T-helper 1 cell treated with Interleukin-12 subunit alpha and Interleukin-12 subunit beta and Interleukin-4 antibody, amounts not matched to agents 30 ng/mL and 1 ng/mL, for 36 hours (primary cell): Measurements from ENCODE around the gene THAP6. TPM values are rescaled to one million over a fixed set of nuclear protein-coding genes. Genes with fewer than 3 reads are reported as not detected.
"Not testable (repeated sequence)": the region's sequence is repeated elsewhere in the genome, so short reads cannot be mapped to it uniquely, and the experiment has no call there.

ENCODE experiments used
- intact Hi-C: fragments of 100-400 bp; cut with micrococcal nuclease; formaldehyde crosslinking; loops from one replicate; pipeline ENCODE4 v1.15.1; 2024
- total RNA-seq: library from RNA; stranded (reverse); gene quantifications from 2 replicates; pipeline ENCODE4 v1.2.3, GENCODE V29; 2022

Gene THAP6, protein sequence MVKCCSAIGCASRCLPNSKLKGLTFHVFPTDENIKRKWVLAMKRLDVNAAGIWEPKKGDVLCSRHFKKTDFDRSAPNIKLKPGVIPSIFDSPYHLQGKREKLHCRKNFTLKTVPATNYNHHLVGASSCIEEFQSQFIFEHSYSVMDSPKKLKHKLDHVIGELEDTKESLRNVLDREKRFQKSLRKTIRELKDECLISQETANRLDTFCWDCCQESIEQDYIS
- 17.7 and 17.8 TPM in 2 replicates for total RNA-seq

DNA sequence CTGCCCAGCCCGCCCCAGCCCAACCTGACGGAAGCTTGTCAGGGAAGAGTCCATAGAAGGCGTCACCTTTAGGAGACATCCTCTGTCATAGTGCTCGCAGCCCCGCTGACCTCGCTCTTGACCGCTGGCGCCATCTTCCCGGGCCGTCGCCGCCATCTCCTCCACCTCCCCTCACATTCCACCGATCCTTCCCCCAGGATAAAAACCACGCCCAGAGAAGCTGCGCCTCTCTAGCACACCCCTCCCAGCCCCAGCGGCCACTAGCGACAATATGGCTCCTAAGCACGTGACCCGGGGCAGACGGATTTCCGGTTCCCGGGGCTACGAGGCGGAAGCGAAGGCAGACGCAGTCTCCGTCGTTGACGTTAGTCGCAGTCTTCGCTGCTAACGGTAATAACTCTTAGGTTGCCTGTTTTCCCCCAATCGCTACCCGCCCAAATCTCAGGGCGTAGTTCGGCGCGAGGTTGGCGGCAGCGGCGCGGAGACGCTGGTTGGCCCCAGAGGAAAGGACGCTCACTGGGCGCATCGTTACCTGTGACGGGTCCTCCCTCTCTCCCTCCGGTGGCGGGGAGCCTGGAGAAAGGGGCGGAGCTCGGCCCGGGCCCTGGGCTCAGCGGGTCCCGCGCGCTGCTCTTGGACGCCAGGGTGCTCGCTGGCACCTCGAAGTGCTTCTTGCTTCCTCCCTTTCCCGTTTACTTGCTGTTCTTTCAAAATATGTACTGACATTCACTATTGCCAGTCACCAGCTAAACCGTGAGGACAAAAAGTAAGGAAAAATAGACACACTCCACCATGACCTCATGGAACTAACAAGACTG, at the start of gene THAP6, which contains the start of gene RCHY1:
Gene THAP6 (plus strand): TSS at position 343 of the 818 bp plus-strand sequence. CDS start 980 bp downstream, outside the sequence.
Gene RCHY1 (minus strand): TSS at position 273 of the 818 bp plus-strand sequence. CDS start 117 bp downstream, at position 156.
- intact Hi-C loops = loop anchor here (1.0 to 10.0 kb wide), 15 partner anchors 42 to 1644 kb away; partner anchors contain the start of genes AREG, CCNI, CDKL2 and G3BP2

DNA sequence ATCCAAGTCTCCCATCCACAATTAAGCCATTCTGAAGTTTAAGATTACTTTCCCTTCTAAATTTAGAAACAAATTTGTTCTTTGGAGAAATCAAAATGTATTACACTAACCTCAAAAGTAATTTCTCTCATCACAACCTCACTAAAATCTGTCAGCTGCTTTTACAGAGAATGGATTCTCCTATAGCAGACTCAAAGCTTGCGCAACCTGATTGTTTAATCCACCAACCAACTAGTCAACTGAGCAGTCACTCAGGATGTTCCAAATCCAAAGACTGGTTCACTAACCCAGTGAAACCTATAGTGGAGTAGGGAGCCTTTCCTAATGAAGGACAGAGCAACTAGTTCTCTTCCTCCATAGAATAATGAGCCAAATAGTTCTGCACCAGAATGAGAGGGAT, 44.4 kb upstream of the THAP6 start:
- intact Hi-C loops = no loop called here

DNA sequence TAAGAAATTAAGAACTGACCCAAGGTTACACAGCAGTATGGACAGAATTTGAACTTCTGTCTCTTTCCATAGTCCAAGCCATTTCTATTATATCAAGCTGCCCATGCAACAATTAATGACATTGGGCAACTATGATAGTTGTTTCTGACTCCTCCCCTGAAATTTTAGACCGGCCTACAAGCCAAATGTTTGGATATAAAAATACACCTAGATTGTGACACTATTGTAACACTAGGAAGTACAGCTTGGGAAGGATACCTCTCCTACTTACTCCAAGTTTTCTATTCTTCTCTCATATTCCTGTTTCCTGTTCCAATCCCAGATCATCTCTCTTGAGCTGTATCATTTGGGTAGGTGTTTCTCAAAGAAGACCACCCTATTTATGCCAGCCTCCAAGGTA, 43.5 kb upstream of the THAP6 start:
- intact Hi-C loops = no loop called here

DNA sequence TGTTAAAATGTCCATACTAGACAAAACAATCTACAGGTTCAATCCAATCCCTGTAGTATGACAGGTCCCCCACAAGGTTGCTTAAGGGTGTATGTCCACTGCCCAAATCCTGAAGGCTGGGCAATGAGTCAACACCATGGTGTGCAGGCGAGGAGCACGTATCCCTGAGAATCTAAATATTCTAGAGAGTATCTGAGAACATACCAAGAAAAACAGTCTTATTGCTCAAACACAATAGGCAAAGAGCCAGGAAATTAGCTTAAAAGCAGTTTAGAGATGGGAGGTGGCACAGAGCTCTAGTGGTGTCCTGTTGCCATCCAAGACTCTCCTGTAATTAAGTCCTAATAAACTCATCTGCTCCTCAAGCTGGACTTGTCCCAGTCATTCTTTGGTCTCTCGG, 37.1 kb upstream of the THAP6 start:
- intact Hi-C loops = no loop called here

DNA sequence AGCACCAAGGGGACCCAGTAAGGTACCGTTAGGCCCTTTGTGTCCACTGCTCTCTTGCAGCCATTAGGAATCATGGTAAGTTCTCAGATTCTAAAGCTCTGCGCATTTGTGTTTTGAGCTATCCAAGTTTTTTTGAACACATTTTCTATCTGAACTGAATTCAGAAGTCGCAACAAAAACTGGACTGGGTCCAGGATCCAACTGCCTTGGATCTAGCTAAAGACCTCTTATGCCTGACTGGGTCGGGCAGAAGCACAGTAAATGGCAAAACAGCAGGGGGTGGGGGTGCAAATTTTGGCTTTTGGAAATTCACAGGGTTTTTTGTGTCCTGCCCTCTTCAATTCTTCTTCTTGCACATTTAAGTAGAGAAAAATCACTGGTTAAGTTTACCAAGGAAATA, 30.1 kb upstream of the THAP6 start:
- intact Hi-C loops = no loop called here

DNA sequence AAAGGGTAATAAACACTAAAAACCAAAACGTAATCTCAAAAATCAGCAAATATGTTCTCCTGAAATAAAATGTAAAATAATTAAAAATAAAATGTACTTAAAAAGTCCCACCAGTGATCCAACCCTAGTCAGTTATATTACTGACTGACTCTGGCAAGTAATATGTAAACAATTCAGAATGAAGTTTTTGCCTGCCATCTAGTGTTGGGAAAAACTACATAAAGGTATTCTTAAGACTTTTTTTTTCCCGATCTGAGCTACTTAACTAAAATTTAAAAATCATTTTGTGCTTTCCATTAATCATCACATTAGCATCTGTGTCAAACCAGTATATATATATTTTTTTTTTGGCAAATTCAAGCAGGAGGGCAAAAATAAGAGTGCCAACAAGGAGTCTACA, 24.1 kb upstream of the THAP6 start:
- intact Hi-C loops = loop anchor here (5.0 kb wide), 1 partner anchor 618 kb away; no protein-coding TSS in a partner anchor

DNA sequence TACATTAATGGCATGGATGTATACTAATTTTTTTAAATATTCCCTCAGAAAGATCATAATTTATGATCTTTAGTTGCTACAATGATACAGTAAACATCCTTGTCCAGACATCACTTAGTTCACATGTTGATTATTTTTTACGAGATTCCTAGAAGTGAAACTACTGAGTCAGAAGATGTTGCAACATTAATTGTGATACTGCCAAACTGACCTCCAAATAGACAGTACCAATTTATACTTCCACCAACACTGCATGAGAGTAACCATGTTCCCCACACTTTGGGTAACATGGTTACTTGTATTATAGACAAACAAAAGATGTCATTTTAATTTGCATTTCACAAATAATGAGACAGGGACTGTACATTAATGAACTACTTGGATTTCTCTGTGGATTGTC, 19.7 kb upstream of the THAP6 start:
- intact Hi-C loops = loop anchor here (5.0 kb wide), 1 partner anchor 622 kb away; no protein-coding TSS in a partner anchor

DNA sequence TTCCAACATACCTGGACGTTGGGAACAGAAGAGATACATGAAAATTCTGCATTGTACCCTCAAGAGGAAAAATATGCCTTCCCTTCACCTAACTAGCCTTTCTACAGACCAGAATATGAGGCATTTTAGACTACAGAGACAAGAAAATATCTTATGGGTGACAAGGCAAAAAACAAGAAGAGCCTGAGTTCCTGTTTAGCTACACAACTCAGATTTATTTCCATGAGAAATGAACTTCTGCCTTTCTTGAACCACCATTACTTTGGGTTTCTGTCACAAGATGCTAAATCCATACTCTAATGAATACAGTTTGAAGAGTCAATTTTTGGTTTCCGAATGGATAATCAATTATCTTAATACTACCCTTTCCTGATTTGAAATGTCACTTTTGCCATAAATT, 18.8 kb upstream of the THAP6 start:
- intact Hi-C loops = no loop called here

DNA sequence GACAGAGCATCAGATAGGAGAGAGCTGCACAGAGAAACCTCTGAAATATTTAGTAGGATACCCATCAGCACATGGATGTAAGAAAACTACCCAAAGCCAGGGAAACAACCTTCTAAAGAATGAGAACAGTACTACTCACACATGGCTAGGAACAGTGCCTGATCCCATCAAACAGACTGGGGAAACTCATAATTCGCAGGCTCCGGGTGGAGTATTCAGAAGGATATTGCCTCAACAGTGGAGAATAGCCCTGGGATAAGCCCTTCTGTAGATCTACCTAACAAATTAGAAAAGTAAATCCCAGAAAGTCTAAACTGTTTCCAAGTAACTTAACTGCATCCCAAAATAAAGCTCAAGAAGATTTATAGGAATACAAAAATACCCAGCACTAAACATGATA, 17.9 kb upstream of the THAP6 start:
- intact Hi-C loops = no loop called here

DNA sequence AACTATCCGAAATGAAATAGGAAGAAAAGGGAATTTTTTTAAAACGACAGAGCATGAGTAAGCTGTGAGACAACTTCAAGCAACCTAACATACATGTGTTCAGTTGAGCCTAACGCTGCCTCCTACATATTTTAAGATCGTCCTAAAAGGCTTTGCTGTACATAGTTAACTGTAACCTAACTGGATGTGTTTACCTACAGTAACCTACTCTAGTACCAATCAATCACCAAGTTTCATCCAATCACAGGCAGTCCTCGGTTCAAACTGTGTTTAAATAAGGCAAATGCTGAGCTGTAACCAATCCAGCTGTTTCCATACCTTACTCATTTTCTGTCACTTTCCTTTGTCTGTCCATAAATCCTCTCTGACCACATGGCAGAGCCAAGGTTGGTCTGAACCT, 17.1 kb upstream of the THAP6 start:
- intact Hi-C loops = no loop called here

DNA sequence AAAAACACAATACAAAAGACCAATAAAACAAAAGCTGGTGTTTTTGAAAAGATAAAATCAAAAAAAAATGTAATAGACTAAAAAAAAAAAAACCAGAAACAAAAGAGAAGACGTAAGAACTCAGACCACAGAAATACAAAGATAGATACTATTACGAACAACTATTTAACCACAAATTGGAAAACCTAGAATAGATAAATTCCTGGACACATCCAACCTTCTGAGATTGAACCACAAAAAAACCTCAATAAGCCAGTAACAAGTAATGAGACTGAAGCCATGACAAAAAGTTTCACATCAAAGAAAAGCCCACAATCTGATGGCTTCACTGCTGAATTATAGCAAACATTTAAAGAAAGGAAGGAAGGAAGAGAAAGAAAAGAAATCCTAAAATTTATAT, 16.2 kb upstream of the THAP6 start:
- intact Hi-C loops = no loop called here

DNA sequence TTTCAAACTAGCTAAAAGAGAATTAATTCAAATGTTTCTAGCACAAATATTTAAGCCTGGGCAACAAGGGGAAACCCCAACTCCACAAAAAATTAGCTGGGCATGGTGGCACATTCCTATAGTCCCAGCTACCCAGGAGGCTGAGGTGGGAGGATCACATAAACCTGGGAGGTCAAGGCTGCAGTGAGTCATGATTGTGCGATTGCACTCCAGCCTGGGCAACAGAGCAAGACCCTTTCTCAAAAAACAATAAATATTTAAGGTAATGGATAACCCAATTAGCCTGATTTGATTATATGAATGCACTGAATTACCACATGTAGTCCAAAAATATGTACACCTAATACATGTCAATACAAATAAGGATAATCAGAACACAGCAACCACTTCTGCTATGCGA, 14.4 kb upstream of the THAP6 start:
- intact Hi-C loops = no loop called here

DNA sequence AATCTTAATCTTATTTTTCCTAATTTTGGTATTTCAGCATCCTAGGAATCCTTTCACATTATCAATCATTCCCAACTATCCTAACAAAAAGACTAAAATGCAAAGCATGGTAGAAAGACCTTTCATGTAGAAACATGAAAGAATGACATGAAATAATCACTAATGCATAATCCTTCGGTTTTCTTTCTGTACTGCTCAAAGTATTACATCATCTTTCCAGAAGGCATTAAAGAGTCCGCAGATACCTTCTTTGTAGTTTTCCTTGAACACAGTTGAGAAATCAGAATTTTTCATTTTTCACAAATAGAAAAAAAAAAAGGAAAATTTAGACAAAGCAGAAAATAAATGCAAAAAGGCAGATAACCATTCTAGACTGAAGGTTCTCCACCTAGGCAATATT, 11.6 kb upstream of the THAP6 start:
- intact Hi-C loops = no loop called here

DNA sequence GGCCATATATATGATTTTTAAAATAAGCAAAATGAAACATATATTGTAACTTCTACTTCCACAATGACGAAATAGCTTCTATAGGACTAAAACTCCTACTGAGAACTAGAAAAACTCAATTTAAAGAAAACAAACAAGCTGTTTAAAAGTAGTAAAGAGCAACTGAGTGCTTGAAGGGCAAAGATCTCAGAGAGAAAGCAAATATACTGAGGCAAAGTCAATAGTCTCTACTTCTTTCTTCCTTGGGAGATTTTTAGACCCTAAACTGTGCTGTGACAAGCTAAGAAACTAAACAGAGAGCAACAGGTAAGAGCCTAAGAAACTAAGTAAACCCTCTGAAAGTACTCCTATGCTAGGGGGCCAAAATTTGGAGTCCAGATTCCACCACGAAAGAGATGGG, 8.6 kb upstream of the THAP6 start:
- intact Hi-C loops = no loop called here

DNA sequence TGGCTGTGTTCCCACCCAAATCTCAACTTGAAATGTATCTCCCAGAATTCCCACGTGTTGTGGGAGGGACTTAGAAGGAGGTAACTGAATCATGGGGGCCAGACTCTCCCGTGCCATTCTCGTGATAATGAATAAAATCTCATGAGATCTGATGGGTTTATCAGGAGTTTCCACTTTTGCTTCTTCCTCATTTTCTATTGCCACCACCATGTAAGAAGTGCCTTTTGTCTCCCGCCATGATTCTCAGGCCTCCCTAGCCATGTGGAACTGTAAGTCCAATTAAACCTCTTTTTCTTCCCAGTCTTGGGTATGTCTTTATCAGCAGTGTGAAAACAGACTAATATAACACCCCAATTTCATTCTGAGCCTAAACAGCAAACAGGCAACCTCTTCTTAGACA, 4.7 kb upstream of the THAP6 start:
- intact Hi-C loops = not testable (repeated sequence)

DNA sequence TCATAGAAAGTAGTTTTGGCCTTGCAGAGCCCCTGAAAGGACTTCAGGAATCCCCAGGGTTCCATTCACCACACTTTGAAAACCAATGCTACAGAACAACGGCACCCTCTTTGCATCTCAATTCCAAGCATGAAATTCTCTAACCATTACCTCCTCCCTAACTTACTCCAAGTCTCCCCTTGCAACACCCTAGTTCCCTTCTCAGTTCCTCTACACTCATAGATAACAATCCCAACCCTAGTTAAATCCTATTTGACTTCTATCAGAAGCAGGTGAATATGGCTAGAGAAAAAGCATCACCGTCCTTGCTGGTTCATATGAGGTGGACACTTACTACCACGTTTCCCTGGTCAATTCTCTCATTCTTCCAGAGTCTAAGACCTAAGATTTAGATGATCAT, 2.4 kb upstream of the THAP6 start:
- intact Hi-C loops = loop anchor here (5.0 to 10.0 kb wide), 2 partner anchors 543 to 790 kb away; no protein-coding TSS in a partner anchor

DNA sequence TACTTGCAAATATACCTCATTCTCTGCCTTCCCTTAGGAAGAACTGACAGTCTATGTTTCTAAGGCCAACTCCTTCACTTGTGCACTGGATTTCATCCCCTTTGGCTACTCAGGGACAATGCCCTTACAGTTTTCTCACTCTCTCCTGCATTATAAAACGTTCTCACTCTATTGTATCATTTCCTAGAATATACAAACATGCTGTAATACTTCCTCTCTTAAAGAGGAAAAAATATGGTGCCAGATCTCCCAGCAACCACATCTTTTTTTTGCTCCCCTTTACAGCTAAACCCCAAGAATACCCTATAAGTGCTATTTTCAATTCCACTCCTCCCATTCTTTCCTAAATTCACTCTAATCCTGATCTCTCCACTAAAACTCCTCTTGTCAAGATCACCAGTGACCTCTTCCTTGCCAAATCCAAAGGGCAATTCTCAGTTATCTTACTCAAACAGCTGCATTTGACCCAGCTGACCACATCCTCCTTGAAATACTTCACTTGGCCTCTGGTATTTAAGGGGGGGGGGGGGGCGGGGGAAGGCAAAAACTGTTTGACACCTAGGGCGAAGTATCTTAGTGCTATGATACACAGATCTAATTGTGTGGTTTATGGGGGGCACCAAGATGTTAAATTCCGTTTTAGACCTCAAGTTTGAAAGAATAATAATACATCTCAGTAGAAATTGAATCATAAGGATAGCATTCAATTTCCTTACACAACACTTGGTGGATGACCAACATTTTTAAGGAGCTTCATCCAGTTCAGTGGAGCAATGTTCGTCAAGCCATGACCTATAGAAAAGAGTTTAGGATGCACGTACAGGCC, 1.7 kb upstream of the THAP6 start:
- intact Hi-C loops = loop anchor here (5.0 to 10.0 kb wide), 2 partner anchors 542 to 790 kb away; no protein-coding TSS in a partner anchor

DNA sequence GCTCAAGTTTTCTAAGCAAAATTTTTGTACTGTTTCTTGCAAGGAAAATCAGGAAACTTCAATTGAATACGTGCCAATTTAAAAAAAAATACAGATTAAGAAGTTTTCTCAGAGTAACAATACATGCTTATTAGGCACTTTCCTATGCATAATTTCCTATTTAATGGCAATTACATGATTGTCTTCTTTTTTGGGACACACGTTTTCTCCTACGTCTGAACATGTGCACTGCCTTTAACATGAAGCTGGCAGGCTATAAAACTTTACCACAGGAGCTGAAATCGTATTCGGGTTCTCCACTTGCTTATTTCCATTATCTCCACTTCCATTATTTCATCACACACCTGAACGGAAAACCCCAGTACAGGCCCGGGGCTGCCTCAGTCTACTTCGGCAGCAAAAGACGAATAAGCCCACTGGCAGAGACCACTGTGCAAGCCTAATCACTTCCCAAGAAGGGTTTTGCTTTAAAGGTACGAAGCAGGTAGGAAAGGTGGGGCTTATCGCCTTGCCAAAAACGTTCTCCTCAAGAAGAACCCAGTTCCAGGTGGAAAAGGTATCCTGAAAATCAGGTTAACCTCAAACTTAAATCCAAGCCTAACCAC, 645 bp upstream of the THAP6 start:
- intact Hi-C loops = loop anchor here (1.0 to 10.0 kb wide), 15 partner anchors 43 to 1645 kb away; partner anchors contain the start of genes AREG, CCNI, CDKL2 and G3BP2

DNA sequence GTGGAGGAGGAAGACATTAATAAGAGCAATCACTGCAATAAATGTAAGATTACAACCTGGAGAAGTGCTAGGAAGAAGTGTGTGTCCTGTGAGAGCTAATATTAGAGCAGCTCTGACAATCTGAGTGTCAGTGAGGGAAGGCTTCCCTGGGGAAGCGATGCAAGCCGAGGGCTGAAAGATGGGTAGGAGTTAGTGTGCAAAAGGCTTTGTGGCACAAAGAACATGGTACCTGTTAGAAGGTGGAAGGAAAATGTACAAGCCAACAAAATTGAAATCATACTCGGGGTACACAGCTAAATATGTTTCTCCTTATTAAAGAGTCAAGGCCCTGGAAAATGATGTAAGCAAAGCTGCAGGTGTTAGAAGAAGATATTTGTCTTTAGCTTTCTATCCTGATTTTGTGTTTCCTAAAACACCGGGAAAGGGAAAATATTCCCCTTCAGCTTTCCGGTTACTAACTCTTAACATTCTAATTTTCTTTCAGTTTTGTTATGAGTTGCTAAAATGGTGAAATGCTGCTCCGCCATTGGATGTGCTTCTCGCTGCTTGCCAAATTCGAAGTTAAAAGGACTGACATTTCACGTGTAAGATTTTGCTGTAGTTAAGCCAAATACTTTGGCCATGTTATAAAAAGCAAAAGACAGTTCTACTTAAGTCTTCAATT, 808 bp downstream of the THAP6 start:
- intact Hi-C loops = loop anchor here (1.0 to 10.0 kb wide), 15 partner anchors 42 to 1644 kb away; partner anchors contain the start of genes AREG, CCNI, CDKL2 and G3BP2

DNA sequence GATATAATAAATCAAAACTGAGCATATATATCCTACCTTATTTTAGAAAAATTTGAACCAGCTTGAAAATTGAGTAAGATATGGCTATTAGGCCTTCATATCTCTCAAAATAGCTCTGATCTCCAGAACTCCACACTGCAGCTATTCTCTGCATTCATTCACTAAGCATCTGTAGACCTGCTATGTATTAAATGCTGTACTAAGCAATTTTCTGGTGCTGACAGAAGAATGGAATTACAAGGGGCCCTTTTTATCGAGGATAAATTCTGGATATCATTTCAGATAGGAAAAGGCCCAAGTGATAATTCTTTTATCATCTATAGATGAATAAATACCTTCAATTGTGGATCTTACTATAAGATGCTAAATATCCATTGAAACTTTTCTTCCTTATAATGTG, 1.9 kb downstream of the THAP6 start:
- intact Hi-C loops = loop anchor here (10.0 kb wide), 1 partner anchor 539 kb away; no protein-coding TSS in a partner anchor
